HG03039 (cell line): ENCODE data around the gene CDH13.

Experiments
- ATAC-seq: cut with Tn5 transposase; IDR thresholded peaks from one replicate; pipeline ENCODE4 v1.9.1; 2021; ENCODE audit warnings: mild to moderate bottlenecking, moderate library complexity; ENCODE audit not compliant: unreplicated experiment

The CDH13 gene

GRCh38 chr16:82684256-82684655, 57.5 kb downstream of the CDH13 start:
- no peak for ATAC-seq

GRCh38 chr16:82685526-82685925, 58.8 kb downstream of the CDH13 start:
- ATAC-seq = no peak

DNA sequence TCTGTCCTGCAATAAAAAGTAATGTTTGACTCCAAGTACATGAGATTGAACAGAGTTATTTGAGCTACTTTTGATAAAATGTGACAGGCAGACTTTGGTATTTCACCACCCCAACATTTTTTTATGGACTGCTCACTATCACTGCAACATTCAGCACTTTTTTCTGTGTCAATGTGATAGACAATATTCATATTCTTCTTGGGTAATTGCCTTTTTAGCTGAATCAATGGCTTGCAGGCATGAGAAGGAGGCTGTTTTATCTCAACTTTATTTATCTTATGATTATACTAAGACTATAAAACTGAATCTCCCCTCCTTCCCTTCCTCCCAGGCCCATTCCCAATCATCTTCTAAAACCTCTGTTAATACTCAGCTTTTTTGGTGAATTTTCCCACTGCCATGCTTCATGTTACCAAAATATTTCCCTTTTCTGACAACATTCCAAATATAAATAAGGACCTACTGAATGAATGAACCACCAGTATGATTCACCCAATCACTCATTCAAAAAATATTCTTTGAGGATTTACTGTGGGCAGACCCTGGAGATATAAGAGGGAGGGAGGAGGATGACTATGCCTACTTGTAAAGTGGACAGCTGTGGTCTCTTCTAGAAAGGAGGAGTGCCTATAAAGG, 67.6 kb downstream of the CDH13 start:
- ATAC-seq = no peak

- no peak for ATAC-seq
These were observed 69.0 kb downstream of the CDH13 start for GRCh38 chr16:82695806-82696205.

DNA sequence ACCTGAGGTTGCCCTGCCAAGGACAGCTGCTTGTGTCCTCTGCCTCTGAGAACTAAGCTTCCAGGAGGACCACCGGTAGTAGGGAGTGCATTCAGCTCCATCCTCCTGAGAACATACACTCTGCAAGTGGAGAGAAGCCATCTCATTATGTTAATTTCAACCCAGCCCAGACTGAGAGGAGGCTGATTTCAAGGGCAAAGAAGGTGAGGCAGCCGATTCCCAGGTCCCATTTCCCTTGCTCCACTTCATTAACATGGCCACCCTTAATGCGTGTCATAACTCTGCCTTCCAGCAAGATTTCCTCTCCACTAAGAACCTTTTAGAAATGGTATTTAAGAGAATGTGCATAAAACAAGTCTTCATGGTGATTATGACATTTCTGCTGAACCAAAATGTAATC, 72.5 kb downstream of the CDH13 start:
- ATAC-seq = no peak

GRCh38 chr16:82699711-82700495, 73.1 kb downstream of the CDH13 start:
- no peak for ATAC-seq

- ATAC-seq = no peak
These were observed 73.9 kb downstream of the CDH13 start for GRCh38 chr16:82700541-82701235.

DNA sequence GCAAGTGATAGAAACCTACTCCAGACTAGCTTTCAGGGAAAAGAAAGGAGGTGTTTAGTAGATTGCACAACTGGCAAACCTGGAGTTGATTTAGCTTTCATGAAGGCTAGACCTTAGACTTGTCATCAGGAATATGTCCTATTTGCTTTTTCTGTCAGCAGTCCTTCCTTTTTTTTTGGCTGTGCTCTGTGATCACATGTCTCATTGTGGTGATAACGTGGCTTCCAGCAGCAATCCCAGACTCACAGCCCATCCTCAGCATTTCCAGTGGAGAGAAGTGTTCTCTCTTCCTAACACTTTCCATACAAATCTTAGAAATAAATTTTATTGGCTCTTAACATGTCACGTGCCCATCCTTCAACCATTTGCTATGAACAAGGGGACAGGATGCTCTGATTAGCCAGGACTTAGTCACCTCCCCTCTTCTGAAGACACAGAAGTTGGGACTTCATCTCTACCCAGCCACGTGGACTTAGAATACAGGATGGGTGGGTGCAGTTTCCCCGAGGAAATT, 74.7 kb downstream of the CDH13 start:
- no peak for ATAC-seq

DNA sequence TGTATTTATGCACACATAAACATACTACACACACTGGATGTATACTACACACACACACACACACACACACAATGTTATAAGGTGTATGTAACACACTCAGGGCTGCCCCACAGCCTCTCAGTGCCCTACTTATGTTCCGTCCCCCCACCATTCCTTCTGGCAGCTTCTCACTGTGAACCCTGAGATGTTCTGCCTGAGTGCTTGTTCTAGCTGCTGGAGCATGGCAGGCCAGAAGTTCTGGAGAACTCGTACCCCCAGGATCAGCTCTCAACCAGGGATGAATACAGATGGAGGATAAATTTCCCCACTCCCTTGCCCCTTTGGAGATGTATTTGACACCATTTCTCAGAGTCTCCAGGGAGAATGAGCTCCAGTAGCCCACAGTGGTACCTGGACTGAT, 76.4 kb downstream of the CDH13 start:
- ATAC-seq = no peak

DNA sequence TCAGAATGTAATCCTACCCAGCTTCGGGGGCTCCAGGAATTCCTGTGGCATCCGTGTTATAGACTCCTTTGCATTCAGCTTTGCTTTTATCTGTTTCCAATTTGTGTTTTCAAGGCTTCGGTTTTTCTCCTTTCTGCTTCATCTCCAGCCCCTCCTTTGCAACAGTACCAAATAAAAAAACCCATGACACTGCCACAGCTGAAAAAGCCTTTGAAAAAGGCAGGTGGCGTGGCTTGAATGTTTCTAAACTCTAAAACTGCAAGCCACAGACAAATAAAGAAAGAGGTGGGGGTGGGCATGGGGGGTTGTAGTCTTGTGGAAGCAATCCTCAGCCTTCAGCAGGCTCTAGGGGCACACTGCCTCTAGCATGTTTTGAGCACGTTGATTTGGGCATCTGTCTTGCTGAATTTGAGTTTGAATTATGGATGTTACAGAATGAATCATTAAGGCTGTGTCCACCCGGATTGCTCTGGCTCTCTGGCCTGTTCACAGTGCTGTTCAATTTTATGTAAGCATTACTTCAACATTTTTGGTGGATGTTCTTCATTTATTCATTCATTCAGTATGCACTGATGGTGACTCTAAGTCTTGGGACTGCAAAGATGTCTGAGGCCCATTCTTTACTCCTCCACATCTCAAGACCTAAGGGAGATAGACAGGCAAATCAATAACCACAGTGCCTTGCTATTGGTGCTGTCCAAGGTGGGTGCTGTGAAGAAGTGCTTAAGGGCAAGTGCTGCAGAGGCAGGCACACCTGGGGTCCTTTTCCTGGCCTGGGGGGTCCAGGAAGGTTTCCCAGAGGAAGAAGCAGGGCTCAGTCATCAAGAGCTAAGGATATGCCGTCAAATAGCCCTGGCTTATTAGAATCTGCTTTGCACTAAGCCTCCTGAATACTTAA, 77.4 kb downstream of the CDH13 start:
- ATAC-seq = no peak

DNA sequence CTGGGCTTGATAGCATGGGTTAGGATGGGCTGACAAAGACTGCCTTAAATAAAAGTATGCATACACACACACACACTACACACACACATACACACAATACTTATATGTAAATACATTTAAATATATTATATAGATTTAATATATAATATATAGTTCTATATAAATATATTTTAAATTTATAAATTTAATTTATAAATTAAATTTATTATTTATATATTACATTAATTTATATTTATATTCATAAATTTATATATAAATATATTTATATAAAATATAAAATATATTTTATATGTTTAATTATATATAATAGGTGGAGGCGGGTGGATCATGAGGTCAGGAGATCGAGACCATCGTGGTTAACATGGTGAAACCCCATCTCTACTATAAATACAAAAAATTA, 83.2 kb downstream of the CDH13 start:
- no peak for ATAC-seq

- no peak for ATAC-seq
These were observed 87.0 kb downstream of the CDH13 start for GRCh38 chr16:82713778-82714177.

DNA sequence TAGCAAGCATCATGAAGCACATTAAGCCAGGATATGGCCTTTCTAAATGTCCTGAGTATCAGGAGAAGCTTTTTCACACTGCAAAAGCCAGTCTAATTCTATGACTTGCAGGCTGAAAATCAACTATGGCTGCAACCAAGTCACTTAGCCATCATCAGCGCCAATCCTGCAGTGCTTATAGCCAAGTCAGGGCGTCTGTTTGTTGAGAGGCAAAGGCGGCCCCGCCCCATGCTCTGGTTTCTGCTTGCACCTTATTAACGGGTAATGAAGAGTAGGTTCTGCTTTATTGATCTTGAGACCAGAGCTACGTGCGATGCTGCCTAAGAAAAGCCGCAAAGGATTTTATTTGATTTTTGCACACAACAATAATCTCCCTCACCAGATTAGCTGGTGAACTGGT, 88.4 kb downstream of the CDH13 start:
- no peak for ATAC-seq

- ATAC-seq = no peak
These were observed 89.1 kb downstream of the CDH13 start for GRCh38 chr16:82715833-82716232.

- no peak for ATAC-seq
These were observed 89.6 kb downstream of the CDH13 start for GRCh38 chr16:82716361-82716855.

GRCh38 chr16:82720414-82720813, 93.6 kb downstream of the CDH13 start:
- no peak for ATAC-seq

DNA sequence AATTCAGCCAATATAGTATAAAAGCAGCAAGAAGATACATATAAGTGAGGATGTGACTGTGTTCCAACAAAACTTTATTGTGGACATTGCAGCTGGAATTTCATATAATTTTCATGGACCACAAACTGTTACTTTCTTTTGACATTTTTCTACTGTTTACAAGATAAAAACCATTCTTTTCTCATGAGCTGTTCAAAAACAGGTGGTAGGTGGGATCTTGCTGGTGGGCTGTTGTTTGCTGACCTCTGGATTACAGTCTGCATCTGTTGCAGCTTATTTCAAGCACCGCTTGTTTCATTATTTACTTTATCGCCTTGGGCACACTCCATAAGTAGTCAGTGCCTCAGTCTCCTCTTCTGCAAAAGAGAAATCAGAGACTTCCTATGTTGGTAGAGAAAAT, 99.5 kb downstream of the CDH13 start:
- ATAC-seq = no peak

DNA sequence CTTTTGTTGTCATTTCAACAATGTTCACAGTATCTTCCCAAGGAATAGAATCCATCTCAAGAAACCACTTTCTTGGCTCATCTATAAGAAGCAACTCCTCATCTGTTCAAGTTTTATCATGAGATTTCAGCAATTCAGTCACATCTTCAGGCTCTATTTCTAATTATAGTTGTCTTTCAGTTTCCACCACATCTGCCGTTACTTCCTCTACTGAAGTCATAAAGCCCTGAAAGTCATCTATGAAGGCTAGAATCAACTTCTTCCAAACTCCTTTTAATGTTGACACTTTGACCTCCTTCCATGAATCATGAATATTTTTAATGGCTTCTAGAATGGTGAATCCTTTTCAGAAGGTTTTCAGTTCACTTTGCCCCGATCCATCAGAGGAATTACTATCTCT, 102.1 kb downstream of the CDH13 start:
- ATAC-seq = no peak

DNA sequence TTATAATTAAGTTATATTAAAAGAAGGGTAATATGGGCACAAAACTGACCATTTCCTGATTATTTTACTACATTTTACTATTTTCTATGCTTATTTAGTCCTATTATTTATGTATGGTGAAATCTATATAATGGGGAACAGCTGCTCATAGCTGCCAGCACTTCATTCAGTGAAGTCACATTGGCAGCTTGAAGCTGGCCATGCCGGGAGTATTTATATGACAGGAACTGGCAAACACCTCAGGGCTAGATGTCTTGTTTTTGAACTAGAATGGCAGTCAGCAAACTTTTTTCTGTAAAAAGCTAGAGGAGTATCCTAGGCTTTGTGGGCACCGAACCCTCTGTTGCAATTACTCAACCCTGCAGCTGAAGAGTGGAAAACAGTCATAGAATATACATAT, 104.1 kb downstream of the CDH13 start:
- ATAC-seq = no peak

DNA sequence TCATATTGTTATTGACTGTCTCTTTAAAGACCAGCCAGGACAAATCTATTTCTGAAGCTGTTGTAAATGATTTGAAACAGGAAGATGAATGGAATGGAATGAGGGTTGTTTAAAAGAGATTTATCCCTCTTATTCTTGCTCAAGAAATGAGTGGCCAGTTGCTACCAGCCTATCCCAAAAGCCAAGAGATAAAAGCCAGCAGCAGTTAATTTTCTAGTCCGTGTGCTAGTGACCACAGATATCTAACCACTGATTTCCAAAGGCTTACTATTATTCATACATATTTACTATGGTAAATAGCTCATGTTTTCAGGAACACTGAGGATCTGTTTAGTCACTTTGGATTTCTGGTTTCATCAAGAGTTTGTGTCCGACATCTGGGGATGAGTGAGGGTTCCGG, 105.7 kb downstream of the CDH13 start:
- no peak for ATAC-seq

- ATAC-seq = no peak
These were observed 108.4 kb downstream of the CDH13 start for GRCh38 chr16:82735186-82735585.
